Hematopoietic multipotent progenitor cell treated with erythropoietin and hydrocortisone succinate and interleukin-3 and kit ligand, for 17 days (in vitro differentiated cells): Measurements from ENCODE around the gene PPP1R1A.
A peak's percentile ranks its signal among the peaks of the same experiment; 100 is the strongest.

ENCODE experiments used
- DNase-seq: peaks from one replicate; pipeline ENCODE4 v3.0.0-alpha.2; 2015; ENCODE audit warnings: low spot score

PPP1R1A gene

GRCh38 chr12:54603173-54603814 is 14.8 kb upstream of the PPP1R1A start:
- peak; percentile 35 for DNase-seq

- no peak for DNase-seq
Measured at GRCh38 chr12:54602661-54603060, 14.2 kb upstream of the PPP1R1A start.

GRCh38 chr12:54601841-54602240 is 13.4 kb upstream of the PPP1R1A start:
- no peak for DNase-seq

- DNase-seq, result no peak
Measured at GRCh38 chr12:54598970-54599369, 10.5 kb upstream of the PPP1R1A start.

GRCh38 chr12:54596526-54596946 is 8.1 kb upstream of the PPP1R1A start:
- DNase-seq, result peak; percentile 32

- no peak for DNase-seq
Measured at GRCh38 chr12:54595471-54595870, 7.0 kb upstream of the PPP1R1A start.

GRCh38 chr12:54593725-54594124 is 5.3 kb upstream of the PPP1R1A start:
- DNase-seq, result no peak

GRCh38 chr12:54593135-54593534 is 4.7 kb upstream of the PPP1R1A start:
- no peak for DNase-seq

GRCh38 chr12:54592316-54592715 is 3.9 kb upstream of the PPP1R1A start:
- DNase-seq, result no peak

GRCh38 chr12:54590978-54591591 is 2.6 kb upstream of the PPP1R1A start:
- DNase-seq, result no peak

- no peak for DNase-seq
Measured at GRCh38 chr12:54589964-54590363, 1.5 kb upstream of the PPP1R1A start.

- no peak for DNase-seq
Measured at GRCh38 chr12:54588890-54589267, 420 bp upstream of the PPP1R1A start.

GRCh38 chr12:54587315-54587873 is 1.1 kb downstream of the PPP1R1A start:
- no peak for DNase-seq

- no peak for DNase-seq
Measured at GRCh38 chr12:54586620-54587019, 1.8 kb downstream of the PPP1R1A start.

GRCh38 chr12:54585243-54585642 is 3.2 kb downstream of the PPP1R1A start:
- no peak for DNase-seq

- DNase-seq, result no peak
Measured at GRCh38 chr12:54584128-54584527, 4.3 kb downstream of the PPP1R1A start.

- DNase-seq, result no peak
Measured at GRCh38 chr12:54583726-54584125, 4.7 kb downstream of the PPP1R1A start.

- no peak for DNase-seq
Measured at GRCh38 chr12:54581412-54581811, 7.0 kb downstream of the PPP1R1A start.

- peak; percentile 75 for DNase-seq
Measured at GRCh38 chr12:54579696-54580333, 8.6 kb downstream of the PPP1R1A start.

GRCh38 chr12:54579258-54579657 is 9.2 kb downstream of the PPP1R1A start:
- no peak for DNase-seq

- DNase-seq, result no peak
Measured at GRCh38 chr12:54578778-54579177, 9.7 kb downstream of the PPP1R1A start.

- no peak for DNase-seq
Measured at GRCh38 chr12:54572881-54573280, 15.6 kb downstream of the PPP1R1A start.
